H1 (cell line): ENCODE results near the gene SKAP2. TPM values are rescaled to one million over a fixed set of nuclear protein-coding genes. Genes with fewer than 3 reads are reported as not detected.

Source experiments
- CTCF ChIA-PET: fragments of 300-600 bp; sonication (Branson Sonifier 250); formaldehyde crosslinking; loops from one replicate; lab custom pipeline; 2021; ENCODE audit not compliant: partially characterized antibody; lab: Charles Lee
- POLR2A ChIA-PET: fragments of 300-600 bp; sonication (Branson Sonifier 250); formaldehyde crosslinking; loops from one replicate; lab custom pipeline; 2021; ENCODE audit warnings: inconsistent platforms; ENCODE audit not compliant: partially characterized antibody; lab: Charles Lee
- DNase-seq, 2 experiments: peaks; one replicate each; pipeline versions ENCODE4 v3.0.0 to v3.0.0-alpha.2; 2010 to 2022; ENCODE audit warnings: low spot score in 2 of 2, low read depth in 1 of 2, mixed read lengths in 1 of 2
- FAIRE-seq: peaks from 2 replicates; lab custom pipeline; 2011; peaks lifted over from hg19 to GRCh38; lab: Jason Lieb, UNC
- H2AFZ ChIP-seq: 2 replicates; pipeline ENCODE4 v1.8.1; 2012; ENCODE audit warnings: low read length, inconsistent platforms
- H2AK5ac ChIP-seq: 2 replicates; pipeline ENCODE4 v1.6.1; 2013; ENCODE audit warnings: low read depth, low read length
- H2BK120ac ChIP-seq: replicated peaks from 2 replicates; pipeline ENCODE3; 2013; ENCODE audit warnings: low read depth, low read length, inconsistent platforms
- H2BK12ac ChIP-seq: 2 replicates; pipeline ENCODE4 v1.6.1; 2013; ENCODE audit warnings: low read depth, low read length
- H2BK15ac ChIP-seq: 2 replicates; pipeline ENCODE4 v1.6.1; 2013; ENCODE audit warnings: low read length
- H2BK20ac ChIP-seq: 2 replicates; pipeline ENCODE4 v1.6.1; 2013; ENCODE audit warnings: low read length
- H2BK5ac ChIP-seq: 2 replicates; pipeline ENCODE4 v1.6.1; 2013; ENCODE audit warnings: low read depth, low read length
- H3K14ac ChIP-seq: 2 replicates; pipeline ENCODE4 v1.6.1; 2013; ENCODE audit warnings: inconsistent platforms; ENCODE audit not compliant: insufficient read length
- H3K18ac ChIP-seq: 2 replicates; pipeline ENCODE4 v1.6.1; 2013; ENCODE audit warnings: low read length; ENCODE audit errors: extremely low read depth
- H3K23ac ChIP-seq: 2 replicates; pipeline ENCODE4 v1.6.1; 2013; ENCODE audit warnings: inconsistent platforms; ENCODE audit not compliant: insufficient read length
- H3K23me2 ChIP-seq: 2 replicates; pipeline ENCODE4 v1.6.1; 2013; ENCODE audit warnings: low read depth, low read length
- H3K27ac ChIP-seq: 2 replicates; pipeline ENCODE4 v1.6.1; 2011; ENCODE audit warnings: low read depth, low read length, inconsistent platforms
- H3K27me3 ChIP-seq, 4 experiments: replicated peaks in 1 of 4; 1 replicate in 1 of 4; 2 replicates in 3 of 4; pipeline versions ENCODE4 v1.6.1 to v1.8.1; 2011 to 2013; ENCODE audit warnings: low read length in 3 of 4, mild to moderate bottlenecking in 3 of 4, inconsistent platforms in 2 of 4, mixed read lengths in 2 of 4, moderate library complexity in 1 of 4; ENCODE audit not compliant: control insufficient read depth in 3 of 4, insufficient read depth in 3 of 4; ENCODE audit errors: extremely low read depth in 1 of 4
- H3K36me3 ChIP-seq, 4 experiments: 2 replicates each; pipeline versions ENCODE4 v1.6.1 to v1.8.1; 2011 to 2013; ENCODE audit warnings: mild to moderate bottlenecking in 4 of 4, low read length in 3 of 4, moderate library complexity in 2 of 4, control low read depth in 1 of 4, inconsistent platforms in 1 of 4; ENCODE audit not compliant: insufficient read depth in 4 of 4, control insufficient read depth in 2 of 4
- H3K4ac ChIP-seq: replicated peaks from 2 replicates; pipeline ENCODE3; 2013; ENCODE audit warnings: low read length, low read depth, mixed read lengths, inconsistent platforms; ENCODE audit not compliant: insufficient read length
- H3K4me1 ChIP-seq, 4 experiments: replicated peaks in 1 of 4; 1 replicate in 1 of 4; 2 replicates in 3 of 4; pipeline versions ENCODE4 v1.6.1 to v1.8.1; 2011 to 2013; ENCODE audit warnings: low read length in 3 of 4, inconsistent platforms in 2 of 4, mixed read lengths in 1 of 4; ENCODE audit not compliant: insufficient read depth in 4 of 4, control insufficient read depth in 3 of 4
- H3K4me2 ChIP-seq, 2 experiments: 2 replicates each; pipeline versions ENCODE4 v1.6.1 to v1.8.1; 2011 to 2013; ENCODE audit warnings: low read depth in 2 of 2, low read length in 2 of 2, control low read depth in 1 of 2, inconsistent platforms in 1 of 2, mild to moderate bottlenecking in 1 of 2; ENCODE audit not compliant: insufficient read depth in 1 of 2
- H3K4me3 ChIP-seq, 4 experiments: fragments of 200-600, 300-600 bp in 1 of 4; sonication (generic), shearing (Covaris generic), sonication (Bioruptor Twin) in 1 of 4; 2 replicates each; pipeline versions ENCODE4 v1.5.1 to v1.8.1; 2011 to 2016; ENCODE audit warnings: low read length in 4 of 4, low read depth in 3 of 4, control low read depth in 2 of 4, inconsistent platforms in 2 of 4, mild to moderate bottlenecking in 2 of 4, mixed read lengths in 1 of 4, moderate library complexity in 1 of 4; ENCODE audit not compliant: insufficient read depth in 2 of 4; ENCODE audit errors: extremely low read depth in 1 of 4
- H3K56ac ChIP-seq: replicated peaks from 2 replicates; pipeline ENCODE3; 2013; ENCODE audit warnings: low read depth, mild to moderate bottlenecking, mixed read lengths, low read length, inconsistent platforms; ENCODE audit not compliant: insufficient read length
- H3K79me1 ChIP-seq: 2 replicates; pipeline ENCODE4 v1.6.1; 2013; ENCODE audit warnings: low read depth, low read length, control low read depth
- H3K79me2 ChIP-seq, 2 experiments: 2 replicates each; pipeline versions ENCODE4 v1.6.1 to v1.8.1; 2012 to 2013; ENCODE audit warnings: low read length in 2 of 2, mild to moderate bottlenecking in 2 of 2, inconsistent platforms in 1 of 2; ENCODE audit not compliant: insufficient read depth in 2 of 2, control insufficient read depth in 1 of 2
- H3K9ac ChIP-seq, 4 experiments: replicated peaks in 1 of 4; 1 replicate in 1 of 4; 2 replicates in 3 of 4; pipeline versions ENCODE4 v1.6.1 to v1.8.1; 2011 to 2013; ENCODE audit warnings: low read depth in 3 of 4, low read length in 3 of 4, control low read depth in 2 of 4, mild to moderate bottlenecking in 2 of 4, moderate library complexity in 2 of 4, inconsistent platforms in 1 of 4; ENCODE audit errors: extremely low read depth in 1 of 4
- H3K9me3 ChIP-seq, 2 experiments: 2 replicates each; pipeline versions ENCODE4 v1.6.1 to v1.8.1; 2012 to 2013; ENCODE audit warnings: mild to moderate bottlenecking in 2 of 2, moderate library complexity in 2 of 2, control low read depth in 1 of 2, inconsistent platforms in 1 of 2, low read depth in 1 of 2, low read length in 1 of 2, mixed read lengths in 1 of 2; ENCODE audit not compliant: insufficient read depth in 2 of 2
- H4K20me1 ChIP-seq, 2 experiments: replicated peaks in 1 of 2; 2 replicates each; pipeline versions ENCODE3 to v1.8.1; 2011 to 2013; ENCODE audit warnings: inconsistent platforms in 2 of 2, low read length in 2 of 2, mild to moderate bottlenecking in 1 of 2; ENCODE audit not compliant: insufficient read depth in 2 of 2, control insufficient read depth in 1 of 2
- H4K5ac ChIP-seq: 2 replicates; pipeline ENCODE4 v1.6.1; 2013; ENCODE audit warnings: low read length, low read depth, mixed read lengths, inconsistent platforms; ENCODE audit not compliant: insufficient read length
- H4K8ac ChIP-seq: 2 replicates; pipeline ENCODE4 v1.8.0; 2013; ENCODE audit warnings: mild to moderate bottlenecking, moderate library complexity, low read length, inconsistent platforms; ENCODE audit not compliant: insufficient read depth; ENCODE audit errors: extremely low read depth
- H4K91ac ChIP-seq: replicated peaks from 2 replicates; pipeline ENCODE3; 2013; ENCODE audit warnings: low read length, mixed read lengths, inconsistent platforms; ENCODE audit not compliant: insufficient read length
- CHD2 ChIP-seq: IDR thresholded peaks from 2 replicates; pipeline ENCODE4 v1.6.1; 2012; ENCODE audit warnings: low read length, improper control_type of control experiment
- E2F6 ChIP-seq: IDR thresholded peaks from 2 replicates; pipeline ENCODE4 v1.6.1; 2012; ENCODE audit warnings: inconsistent platforms
- POLR2A ChIP-seq, 2 experiments: IDR thresholded peaks; 1 replicate in 1 of 2; 2 replicates in 1 of 2; pipeline ENCODE4 v1.6.1; 2011; ENCODE audit warnings: low read depth in 2 of 2, low read length in 2 of 2, mild to moderate bottlenecking in 2 of 2; ENCODE audit errors: control extremely low read depth in 1 of 2
- RAD21 ChIP-seq, 2 experiments: IDR thresholded peaks in 1 of 2; conservative IDR thresholded peaks in 1 of 2; 2 replicates each; pipeline ENCODE4 v1.6.1; 2011; ENCODE audit warnings: low read depth in 2 of 2, low read length in 2 of 2, improper control_type of control experiment in 1 of 2, inconsistent platforms in 1 of 2, mild to moderate bottlenecking in 1 of 2, moderate library complexity in 1 of 2
- SRF ChIP-seq: IDR thresholded peaks from 2 replicates; pipeline ENCODE4 v1.6.1; 2011; ENCODE audit warnings: mild to moderate bottlenecking, low read depth, low read length, moderate library complexity
- TEAD4 ChIP-seq: IDR thresholded peaks from 2 replicates; pipeline ENCODE4 v1.6.1; 2012; ENCODE audit warnings: low read depth, low read length, inconsistent platforms, mixed read lengths
- ZNF274 ChIP-seq: IDR thresholded peaks from 2 replicates; pipeline ENCODE4 v1.7.0; 2012; ENCODE audit warnings: low read length, borderline replicate concordance; ENCODE audit errors: extremely low read depth
- WGBS, 2 experiments: shearing (Covaris generic) in 1 of 2; methylation state at CpG; one replicate each; pipeline versions ENCODE4 v1.1.6 to v1.1.7; 2013 to 2015; ENCODE audit warnings: low lambda C conversion rate in 2 of 2, mixed read lengths in 2 of 2, inconsistent platforms in 1 of 2, low coverage in 1 of 2, missing lambda C conversion rate in 1 of 2; ENCODE audit not compliant: insufficient replicate concordance in 2 of 2, insufficient coverage in 1 of 2, insufficient read length in 1 of 2; ENCODE audit errors: extremely low coverage in 1 of 2, missing lambda C conversion rate in 1 of 2; 5-methylcytosine and 5-hydroxymethylcytosine counted together
- polyA plus RNA-seq, 7 experiments: library from polyadenylated mRNA; depleted of rRNA in 3 of 7; stranded (reverse) in 5 of 7; unstranded in 2 of 7; fragments of >200 nt in 5 of 7; fragments of 200-250 nt in 2 of 7; gene quantifications; 1 replicate in 5 of 7; 2 replicates in 1 of 7; 4 replicates in 1 of 7; pipeline versions ENCODE4 v1.2.1 to v1.2.3, GENCODE V29; 2011 to 2013; ENCODE audit warnings: missing spikeins in 2 of 7, mixed read lengths in 2 of 7
- total RNA-seq: library from RNA; stranded (reverse); fragmentation: NEBNext Ultra II Directional; extraction: Animal tissue kit (Norgen Biotek cat#: 25700); gene quantifications from 2 replicates; pipeline ENCODE4 v1.2.1, GENCODE V29; 2021

The SKAP2 gene
- total and polyA plus RNA-seq, 2 of the 8 experiments (the other 6 are each of a cell fraction or from before 2014, with no cell fraction given) = 0.53 to 5.1 TPM

- Histone ChIP-seq H3K18ac (no peak overlapping the region), H3K9me3 (no peaks in the 10 kb centered on the region), H3K4me3 (no peak overlapping the region), H4K91ac (no peak overlapping the region), H2AK5ac (no peak overlapping the region), H3K4me2 (no peak overlapping the region), H3K23me2 (no peaks in the 10 kb centered on the region), H3K4me1 (no peaks in the 10 kb centered on the region), H3K79me1 (no peaks in the 10 kb centered on the region), H2AFZ (no peak overlapping the region), H2BK5ac (no peak overlapping the region), H2BK120ac (no peak overlapping the region), H3K79me2 (no peaks in the 10 kb centered on the region), H4K20me1 (no peaks in the 10 kb centered on the region), H3K36me3 (no peaks in the 10 kb centered on the region), H3K27me3 (no peaks in the 10 kb centered on the region), H3K56ac (no peak overlapping the region), H2BK12ac (no peak overlapping the region)
- CTCF ChIA-PET = interaction anchor here (1.2 to 2.5 kb wide), 3 partner anchors 27 to 447 kb away, joined by 3 to 7 read pairs (median 5); no protein-coding TSS in a partner anchor
- POLR2A ChIA-PET = no interaction called here
- DNase-seq = no peak
- TF ChIP-seq E2F6 (no peak), ZNF274 (no peak), CHD2 (no peak), TEAD4 (no peak), POLR2A (IDR thresholded peaks at IDR 0.05; ENCODE audit: control extremely low read depth in 1 of 2, low read depth in 2 of 2, low read length in 2 of 2) (no peak), RAD21 (IDR thresholded peaks at IDR 0.05 in 1 of 2, conservative IDR thresholded peaks at IDR 0.05 in 1 of 2; ENCODE audit: low read depth in 2 of 2, low read length in 2 of 2) (no peak), SRF (no peak)
- TF ChIP-seq, all 59 proteins: peak for 0
- WGBS, 2 experiments = 84% methylated on average over 2 of the region's 2 CpGs; no CpG with 5 or more reads in 1 of the 2 experiments
- Histone ChIP-seq H4K5ac (no peak overlapping the region), H3K14ac (no peak overlapping the region), H2BK15ac (no peak overlapping the region), H2BK20ac (no peak overlapping the region), H3K23ac (no peak overlapping the region), H3K9ac (no peak overlapping the region), H3K27ac (no peak overlapping the region), H4K8ac (no peak overlapping the region), H3K4ac (no peak overlapping the region)
- FAIRE-seq = no peak
Measured at GRCh38 chr7:26714006-26714405, 150.4 kb downstream of the SKAP2 start.
